NCI-H2029 treated with DMSO at 0.1 percent for 48 hours (cell line): ENCODE measurements around the gene RNFT2.
A peak's percentile ranks its signal among the peaks of the same experiment; 100 is the strongest.
"Not testable (repeated sequence)": the region's sequence is repeated elsewhere in the genome, so short reads cannot be mapped to it uniquely, and the experiment has no call there.

Source experiments
- DNase-seq: peaks from one replicate; lab custom pipeline; 2025; lab: John Stamatoyannopoulos, UW

RNFT2 gene

GRCh38 chr12:116744766-116745165 lies 6.7 kb downstream of the RNFT2 start:
- no peak for DNase-seq

DNA sequence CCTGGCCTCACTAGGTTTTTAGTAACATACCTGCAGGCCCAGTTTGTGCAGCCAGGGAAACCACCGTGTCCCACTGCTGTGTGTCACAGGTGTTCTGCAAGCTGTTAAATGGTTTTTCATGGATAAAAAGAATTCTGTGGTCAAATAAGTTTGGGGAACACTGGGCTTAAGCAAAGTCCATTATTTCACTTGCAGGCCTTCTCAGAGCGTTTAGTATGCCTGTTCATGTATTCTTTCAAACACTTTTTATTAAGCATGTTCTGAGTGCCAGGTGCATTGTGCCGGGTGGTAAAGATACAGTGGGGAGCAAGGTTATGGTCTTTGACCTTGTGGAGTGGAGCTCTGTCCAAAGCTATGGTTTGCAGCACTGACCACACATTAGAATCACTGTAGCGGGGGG lies 7.4 kb downstream of the RNFT2 start:
- DNase-seq: no peak

- DNase-seq: no peak
Measured at GRCh38 chr12:116749884-116750283, 11.8 kb downstream of the RNFT2 start.

- DNase-seq: no peak
Measured at GRCh38 chr12:116750298-116750697, 12.2 kb downstream of the RNFT2 start.

GRCh38 chr12:116754097-116754496 lies 16.0 kb downstream of the RNFT2 start:
- not testable (repeated sequence) for DNase-seq

- DNase-seq: not testable (repeated sequence)
Measured at GRCh38 chr12:116754783-116755182, 16.7 kb downstream of the RNFT2 start.

DNA sequence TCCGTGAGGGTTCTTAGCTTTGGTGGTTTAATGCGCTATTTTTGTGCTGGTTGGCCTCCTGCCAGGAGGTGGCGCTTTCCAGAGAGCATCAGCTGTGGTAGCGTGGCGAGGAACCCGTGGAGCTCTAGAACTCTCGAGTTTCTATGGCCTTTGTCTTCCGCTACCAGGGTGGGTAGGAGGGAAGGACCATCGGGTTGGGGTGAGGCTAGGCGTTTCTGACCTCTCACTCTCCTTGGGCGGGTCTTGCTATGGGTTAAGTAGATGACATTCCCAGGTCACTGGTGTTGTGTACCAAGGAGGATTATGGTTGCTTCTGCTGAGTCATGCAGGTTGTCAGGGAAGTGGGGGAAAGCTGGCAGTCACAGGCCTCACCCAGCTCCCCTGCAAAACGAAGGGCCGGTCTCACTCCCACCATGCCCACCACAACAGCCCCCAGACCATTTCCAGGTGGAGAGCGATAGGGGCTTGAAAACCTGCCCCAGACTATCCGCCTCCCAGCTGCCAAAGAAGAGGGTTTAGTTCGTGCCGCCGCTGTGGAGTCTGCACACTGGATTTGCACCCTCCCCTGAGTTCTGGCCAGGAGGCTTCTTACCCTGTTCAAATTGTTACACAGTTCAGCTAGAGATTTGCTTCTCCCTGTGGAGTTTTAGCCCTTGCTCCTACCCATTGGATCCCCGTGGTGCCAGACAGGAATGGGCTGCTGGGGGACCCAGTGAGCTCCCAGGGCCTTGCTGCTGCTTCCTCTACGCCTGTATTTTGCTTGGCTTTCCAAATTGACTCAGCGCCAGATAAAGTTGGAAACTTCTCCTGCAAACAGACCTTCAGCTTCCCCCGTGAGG lies 21.9 kb downstream of the RNFT2 start:
- no peak for DNase-seq

DNA sequence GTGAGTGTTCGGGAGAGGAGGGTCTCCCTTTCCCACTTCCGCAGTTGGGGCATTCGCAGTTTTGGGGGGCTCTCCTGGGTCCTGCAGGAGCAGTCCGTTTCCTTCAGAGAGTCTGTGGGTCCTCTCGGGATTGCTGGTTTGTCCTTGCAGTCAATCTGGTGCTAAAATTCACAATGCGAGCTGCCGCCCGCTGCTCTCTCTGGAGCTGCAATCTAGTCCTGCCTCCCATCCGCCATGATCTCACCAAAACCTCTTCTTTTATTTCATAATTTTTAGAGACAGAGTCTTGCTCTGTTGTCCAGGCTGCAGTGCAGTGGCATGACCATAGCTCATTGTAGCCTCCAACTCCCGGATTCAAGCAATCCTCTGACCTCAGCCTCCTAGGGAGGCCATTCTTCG lies 22.5 kb downstream of the RNFT2 start:
- no peak for DNase-seq

DNA sequence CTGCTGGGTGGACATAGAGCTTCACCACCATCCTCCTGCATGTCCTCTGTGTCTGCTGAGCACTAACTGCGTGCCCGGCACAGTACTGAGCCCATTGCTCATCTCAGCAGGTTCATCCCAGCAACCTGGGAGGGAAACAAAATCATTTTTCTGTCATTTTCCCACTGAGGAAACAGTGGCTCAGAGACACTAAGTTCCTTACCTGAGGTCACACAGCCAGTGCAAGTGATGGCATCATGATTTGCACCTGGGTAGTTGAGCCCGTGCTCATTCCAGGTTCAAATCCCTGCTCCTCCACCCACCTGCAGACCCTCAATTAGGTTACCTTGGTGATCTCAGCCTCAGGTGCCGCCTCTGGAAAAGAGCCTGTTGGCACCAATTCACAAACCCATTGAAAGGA lies 23.4 kb downstream of the RNFT2 start:
- DNase-seq: no peak

- no peak for DNase-seq
Measured at GRCh38 chr12:116765271-116765670, 27.2 kb downstream of the RNFT2 start.

DNA sequence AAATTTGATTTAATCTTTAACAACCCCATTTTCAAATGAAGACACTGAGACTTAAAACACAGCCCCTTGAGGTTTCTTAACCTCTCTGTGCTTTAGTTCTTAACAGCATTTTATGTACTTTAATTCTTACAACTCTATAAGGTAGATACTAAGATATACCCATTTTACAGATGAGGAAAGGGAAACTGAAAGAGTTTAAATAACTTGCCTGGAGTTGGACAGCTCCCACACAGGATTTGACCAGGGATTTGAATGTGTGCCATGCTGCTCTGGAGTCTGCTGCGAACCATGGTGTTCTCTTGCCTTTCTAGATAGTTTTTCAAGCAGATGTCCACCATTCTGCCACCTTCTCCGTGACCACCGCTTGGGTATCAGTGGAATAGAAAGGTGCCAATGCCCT lies 28.2 kb downstream of the RNFT2 start:
- no peak for DNase-seq

GRCh38 chr12:116766746-116767145 lies 28.6 kb downstream of the RNFT2 start:
- no peak for DNase-seq

GRCh38 chr12:116771651-116772050 lies 33.5 kb downstream of the RNFT2 start:
- no peak for DNase-seq

DNA sequence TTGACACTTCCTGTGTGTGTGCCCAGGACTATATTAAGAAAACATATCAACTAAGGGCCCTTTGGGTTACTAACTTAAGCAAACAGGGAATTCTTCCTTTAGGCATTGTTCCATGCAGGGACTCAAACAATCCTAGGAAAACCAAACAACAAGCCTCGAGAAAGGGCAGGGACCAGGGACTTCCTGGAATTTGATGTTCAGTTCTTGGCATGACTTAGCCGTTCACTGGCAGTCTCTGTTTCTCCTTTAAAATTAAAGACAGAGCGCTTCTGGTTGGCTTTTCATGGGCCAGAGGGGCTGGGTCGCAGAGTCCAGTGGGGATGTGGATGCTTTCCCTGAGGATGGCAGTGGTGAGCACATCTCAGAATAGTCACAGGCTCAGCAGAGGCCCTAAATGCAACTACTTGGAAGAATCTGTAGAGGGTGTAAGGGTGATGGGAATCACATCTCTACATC lies 35.2 kb downstream of the RNFT2 start:
- no peak for DNase-seq

DNA sequence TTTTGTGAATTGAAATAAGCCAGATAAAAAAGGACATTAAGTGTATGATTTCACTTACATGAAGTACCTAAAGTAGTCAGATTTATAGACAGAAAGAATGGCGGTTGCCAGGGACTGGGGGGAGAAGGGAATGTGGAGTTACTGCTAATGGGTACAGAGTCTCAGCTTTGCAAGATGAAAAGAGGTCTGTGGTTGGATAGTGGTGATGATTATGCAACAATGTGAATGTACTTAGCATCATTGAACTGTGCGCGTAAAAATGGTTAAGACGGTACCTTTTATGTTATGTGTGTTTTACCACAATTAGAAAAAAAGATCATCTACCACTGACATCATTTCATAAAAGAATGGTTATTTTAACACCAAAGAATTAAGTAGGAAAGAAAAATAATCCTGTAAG lies 35.9 kb downstream of the RNFT2 start:
- no peak for DNase-seq

GRCh38 chr12:116777245-116777644 lies 39.1 kb downstream of the RNFT2 start:
- no peak for DNase-seq

GRCh38 chr12:116779597-116779996 lies 41.5 kb downstream of the RNFT2 start:
- DNase-seq: no peak

DNA sequence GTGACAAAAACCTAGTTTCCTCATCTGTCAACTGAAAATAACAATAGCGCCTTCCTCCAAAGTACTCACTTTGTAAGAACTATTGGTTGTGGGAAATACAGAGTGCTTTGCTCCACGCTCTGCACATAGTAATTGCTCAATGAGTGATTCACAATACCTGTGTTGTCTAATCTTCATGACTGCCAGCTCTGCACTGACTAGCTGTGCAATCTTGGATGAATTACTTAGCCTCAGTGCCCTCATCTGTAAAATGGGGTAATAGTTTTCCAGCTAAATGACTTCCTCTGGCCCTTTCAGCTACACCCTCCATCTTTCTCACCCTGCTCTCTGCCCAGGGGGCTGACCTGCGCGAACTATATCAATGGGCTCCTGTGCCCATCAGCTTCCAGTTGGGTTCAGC lies 42.8 kb downstream of the RNFT2 start:
- DNase-seq: no peak

GRCh38 chr12:116783525-116784237 lies 45.6 kb downstream of the RNFT2 start:
- peak; percentile 97 for DNase-seq

GRCh38 chr12:116784238-116784612 lies 46.1 kb downstream of the RNFT2 start:
- no peak for DNase-seq

- DNase-seq: not testable (repeated sequence)
Measured at GRCh38 chr12:116789562-116789961, 51.4 kb downstream of the RNFT2 start.

- DNase-seq: no peak
Measured at GRCh38 chr12:116790066-116790465, 52.0 kb downstream of the RNFT2 start.

DNA sequence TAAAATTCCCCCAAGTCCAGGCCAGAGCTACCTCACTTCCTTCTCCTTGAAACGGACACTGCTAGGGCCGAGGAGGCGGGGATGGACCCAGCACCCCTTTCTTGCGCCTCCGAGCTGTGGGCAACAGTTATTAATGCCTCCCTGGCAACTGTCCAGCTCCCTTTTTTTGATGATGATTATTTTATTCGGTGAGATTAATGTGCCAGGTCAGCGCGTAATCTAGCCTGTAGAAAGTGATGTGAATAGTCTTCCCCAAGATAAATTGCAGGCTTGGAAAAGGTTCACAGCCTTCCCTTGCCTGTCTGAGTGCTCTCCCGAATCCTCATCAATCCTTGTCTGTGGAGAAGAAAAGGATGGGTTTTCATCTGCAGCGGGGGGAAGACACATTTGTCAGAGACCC lies 54.3 kb downstream of the RNFT2 start:
- DNase-seq: no peak
